Glomerular visceral epithelial cell (primary cell): ENCODE results near the gene IL19.

ENCODE experiments used
- DNase-seq: peaks from one replicate; pipeline ENCODE4 v3.0.0-alpha.2; 2016; ENCODE audit errors: extremely low spot score

IL19 gene

DNA sequence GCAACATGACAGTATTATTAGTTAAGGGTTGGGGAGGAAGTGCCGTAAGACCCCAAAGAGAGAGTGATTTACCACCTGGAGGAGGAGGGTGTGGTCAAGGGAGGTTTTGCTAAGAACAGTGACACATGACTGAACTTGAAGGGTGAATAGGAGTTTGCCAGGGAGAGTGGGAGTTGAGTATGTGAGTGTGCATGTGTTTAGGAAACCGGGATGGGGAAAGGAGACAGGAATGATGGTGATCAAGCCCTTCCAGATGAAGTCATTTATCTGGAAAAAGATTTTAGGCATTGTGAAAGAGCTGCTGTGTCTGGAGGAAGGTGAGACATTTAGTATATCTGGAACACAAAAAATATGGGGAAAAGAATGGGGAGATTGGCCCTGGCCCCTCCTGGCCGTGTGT, 29.8 kb downstream of the IL19 start:
- no peak for DNase-seq

DNA sequence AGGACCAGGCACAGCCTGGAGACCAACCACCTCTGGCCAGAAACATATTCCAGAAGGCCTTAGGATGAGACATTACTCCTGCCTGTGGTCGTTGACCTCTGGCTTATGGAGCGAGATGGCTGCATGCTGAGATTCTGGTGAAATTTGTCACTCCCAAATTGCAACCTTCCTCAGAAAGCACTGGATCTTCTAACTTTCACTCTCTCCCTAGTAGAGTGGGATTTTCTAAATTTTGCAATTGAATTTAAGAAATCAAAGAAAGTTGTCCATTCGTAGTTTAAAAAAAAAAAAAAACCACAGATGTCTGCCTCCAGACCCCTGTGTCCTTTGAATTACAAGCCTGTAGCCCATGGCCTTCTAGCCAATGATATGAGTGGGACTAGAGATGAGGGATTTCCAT, 30.3 kb downstream of the IL19 start:
- no peak for DNase-seq

DNA sequence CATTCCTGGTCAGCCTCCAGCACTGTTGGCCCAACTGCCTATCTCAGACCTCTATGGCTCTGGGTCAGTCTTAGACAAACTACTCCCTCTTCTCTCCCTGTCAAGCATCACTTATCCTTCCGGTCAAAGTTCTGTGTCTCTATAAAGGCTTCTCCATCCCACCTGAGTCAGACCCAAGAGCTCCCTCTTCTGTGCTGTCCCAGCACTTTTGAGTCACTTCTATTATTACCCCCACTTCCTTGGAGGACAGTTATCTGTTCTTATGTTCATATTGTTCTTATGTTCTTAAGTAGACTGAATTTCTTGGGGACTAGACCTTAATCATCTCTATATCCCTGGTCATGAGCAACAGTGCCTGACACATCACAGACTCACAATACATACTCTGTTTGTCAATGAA, 30.9 kb downstream of the IL19 start:
- no peak for DNase-seq

DNA sequence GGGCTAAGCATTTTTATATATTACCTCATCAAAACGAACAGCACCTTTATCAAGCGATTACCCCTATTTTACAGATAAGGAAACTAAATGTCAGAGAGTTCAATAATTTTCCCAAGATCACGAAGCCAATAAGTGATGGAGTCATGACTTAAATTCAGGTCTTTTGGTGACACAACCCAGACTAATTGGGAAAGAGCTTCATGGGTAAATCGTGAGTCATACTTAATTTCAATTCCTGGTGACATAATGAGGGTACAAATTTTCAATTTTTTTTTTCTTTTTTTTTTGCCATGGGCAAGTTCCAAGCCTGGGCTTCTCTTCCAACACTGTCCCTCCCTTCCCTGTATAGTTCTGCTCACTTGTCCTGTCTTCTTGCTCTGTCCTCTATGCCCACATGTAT, 31.8 kb downstream of the IL19 start:
- DNase-seq, result no peak

DNA sequence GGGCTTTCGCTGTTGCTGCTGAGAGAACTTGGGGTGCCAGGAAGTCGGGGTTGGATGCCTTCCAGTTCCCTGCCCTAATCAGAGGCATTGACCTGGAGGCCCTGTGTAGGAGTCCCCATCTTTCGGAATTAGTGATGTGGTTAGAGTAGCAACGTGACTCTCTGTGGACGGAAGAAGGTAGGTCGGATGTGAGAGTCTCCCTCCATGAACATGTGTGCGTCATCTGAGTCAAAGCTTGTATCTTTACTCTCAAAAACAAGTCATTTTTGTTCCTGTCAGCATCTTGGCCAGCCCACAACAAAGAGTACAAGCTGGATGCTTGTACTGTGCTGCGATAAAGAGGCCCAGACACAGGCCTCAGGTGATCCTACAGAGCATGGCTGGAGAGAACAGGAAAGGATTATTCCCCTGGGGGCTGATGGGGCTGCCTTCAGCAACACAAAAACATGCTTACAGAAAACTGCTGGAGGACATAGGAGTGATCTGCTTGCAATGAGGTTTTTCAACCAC, 32.7 kb downstream of the IL19 start:
- no peak for DNase-seq

DNA sequence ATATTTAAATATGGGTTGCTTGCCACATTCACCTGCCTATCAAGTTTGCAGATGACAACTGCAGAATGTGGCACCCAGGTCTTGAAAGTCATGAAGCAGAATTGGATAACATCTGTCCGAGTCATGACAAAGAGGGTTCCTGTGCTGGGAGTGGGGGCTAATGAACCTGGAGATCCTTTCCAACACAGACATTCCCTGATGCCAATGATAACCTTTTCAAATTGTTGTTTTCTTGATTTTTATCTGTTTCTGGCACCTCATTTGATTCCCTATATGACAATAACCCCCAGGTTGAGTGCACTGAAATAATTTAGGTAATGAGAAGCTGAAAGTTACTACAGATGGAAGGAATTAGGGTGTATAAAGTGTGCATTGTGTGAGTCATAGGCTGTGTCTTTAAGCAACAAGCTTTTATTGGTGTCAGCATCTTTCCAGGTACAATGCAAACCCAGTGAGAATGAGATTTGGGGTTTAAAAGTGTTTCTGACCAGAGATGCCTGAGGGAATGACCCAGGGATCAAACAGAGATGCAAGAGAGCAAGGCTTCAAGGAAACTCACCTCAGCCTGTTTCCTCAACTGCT, 33.7 kb downstream of the IL19 start:
- DNase-seq, result no peak

DNA sequence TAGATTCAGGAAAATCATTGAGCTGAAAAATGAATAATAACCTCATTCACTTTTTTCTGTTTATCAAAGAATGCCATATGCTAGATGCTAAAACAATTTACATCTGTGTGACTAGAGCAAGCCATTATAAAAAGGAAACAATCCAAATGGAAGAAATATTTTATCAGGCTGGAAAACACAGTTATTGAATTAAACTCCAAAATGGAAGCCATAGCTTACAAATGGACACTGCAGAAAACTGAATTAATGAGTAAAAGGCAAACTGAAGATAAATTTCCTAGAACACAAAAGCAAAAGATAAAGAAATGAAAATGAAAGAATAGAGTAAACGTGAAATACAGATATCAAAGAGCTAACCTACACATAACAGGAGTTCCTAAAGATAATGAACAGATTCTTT, 34.8 kb downstream of the IL19 start:
- no peak for DNase-seq

DNA sequence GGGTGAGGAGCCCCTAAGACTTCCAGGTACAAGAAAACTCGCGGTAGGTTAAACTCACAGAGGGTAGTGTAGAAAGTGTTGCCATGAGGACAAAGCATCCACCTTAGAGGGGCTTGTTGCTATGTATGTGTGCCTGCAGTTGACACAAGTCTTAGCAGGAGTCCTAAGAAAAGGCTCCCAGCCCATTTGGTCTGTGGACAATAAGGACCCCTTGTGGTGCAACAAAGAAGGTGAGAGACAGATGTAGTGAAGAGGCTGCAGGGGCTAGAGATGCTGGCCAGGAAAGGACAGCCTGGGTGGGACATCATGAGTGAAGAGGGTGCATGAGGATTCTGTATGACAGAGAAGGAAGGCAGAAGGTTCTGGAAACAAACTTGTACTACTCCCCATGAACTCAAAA, 38.0 kb downstream of the IL19 start:
- peak; percentile 41 for DNase-seq

DNA sequence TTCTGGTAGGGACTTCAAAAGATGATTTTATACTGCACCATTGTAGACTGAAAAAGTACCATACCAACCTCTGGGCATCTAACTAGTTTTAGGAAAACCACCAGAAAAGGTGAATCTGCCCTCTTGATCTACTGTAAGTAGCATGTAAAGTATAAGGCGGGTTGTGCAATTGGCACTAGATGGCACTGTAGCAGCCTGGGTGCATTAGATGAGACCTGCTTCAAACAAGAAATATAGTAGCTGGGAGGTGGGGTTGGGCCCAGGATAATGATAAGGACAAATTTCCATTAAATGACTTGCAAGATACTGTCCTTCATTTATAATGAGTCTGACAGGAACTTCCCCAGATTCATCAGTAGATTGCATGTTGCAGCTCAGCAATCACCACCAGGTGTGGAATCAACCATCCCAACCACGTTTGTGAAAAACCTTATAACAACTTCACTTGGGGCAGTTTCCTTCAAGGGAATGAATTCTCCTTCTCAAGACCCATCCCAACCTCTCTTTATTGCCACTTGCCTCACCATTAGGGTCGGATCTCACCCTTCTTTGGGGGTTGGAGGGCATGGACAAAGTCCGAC, 39.0 kb downstream of the IL19 start:
- peak; percentile 30 for DNase-seq

DNA sequence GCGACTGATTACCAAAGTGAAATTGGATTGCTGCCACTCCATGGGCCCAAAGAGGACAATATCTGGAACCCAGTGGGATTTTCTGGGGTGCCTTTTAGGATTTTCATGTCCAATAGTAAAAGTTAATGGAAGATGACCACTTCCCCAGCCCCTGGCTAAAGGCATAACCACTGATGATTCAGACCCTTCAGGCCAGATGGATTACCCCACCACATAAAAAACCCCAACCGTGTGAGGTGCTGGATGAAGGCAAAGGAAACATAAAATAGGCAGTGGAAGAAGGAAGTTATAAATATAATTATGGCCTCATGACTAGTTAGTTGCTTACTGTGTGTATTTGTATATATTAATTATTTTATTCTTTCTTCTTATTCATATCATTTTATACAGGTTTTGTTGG, 41.9 kb downstream of the IL19 start:
- no peak for DNase-seq

DNA sequence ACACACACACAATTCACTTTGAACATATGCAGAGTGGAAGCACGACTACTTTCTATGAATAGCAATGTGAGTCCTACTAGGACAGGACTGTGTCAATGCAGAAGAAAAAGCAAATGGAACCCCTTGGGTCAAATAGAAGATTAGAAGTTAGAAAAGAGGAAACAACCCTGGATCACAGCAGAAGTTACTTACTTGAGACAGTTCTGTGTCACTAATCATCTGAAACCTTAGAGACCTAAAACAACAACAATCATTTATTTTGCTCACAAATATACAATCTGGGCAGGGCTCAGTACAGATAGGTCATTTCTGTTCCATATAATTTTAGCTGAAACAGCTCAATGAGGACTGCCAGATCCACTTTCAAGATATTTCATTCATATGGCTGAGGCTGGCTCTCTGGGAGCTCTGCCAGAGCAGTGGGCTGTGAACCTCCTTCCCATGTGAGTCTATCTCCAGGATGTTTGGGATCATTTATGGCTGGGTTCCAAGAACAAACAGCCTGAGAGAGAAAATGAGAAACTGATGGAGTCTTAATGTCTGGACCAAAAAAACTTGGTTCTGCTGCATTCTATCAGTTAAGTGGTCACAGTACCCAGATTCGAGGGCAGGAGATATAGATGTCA, 44.3 kb downstream of the IL19 start:
- DNase-seq, result peak; percentile 76

DNA sequence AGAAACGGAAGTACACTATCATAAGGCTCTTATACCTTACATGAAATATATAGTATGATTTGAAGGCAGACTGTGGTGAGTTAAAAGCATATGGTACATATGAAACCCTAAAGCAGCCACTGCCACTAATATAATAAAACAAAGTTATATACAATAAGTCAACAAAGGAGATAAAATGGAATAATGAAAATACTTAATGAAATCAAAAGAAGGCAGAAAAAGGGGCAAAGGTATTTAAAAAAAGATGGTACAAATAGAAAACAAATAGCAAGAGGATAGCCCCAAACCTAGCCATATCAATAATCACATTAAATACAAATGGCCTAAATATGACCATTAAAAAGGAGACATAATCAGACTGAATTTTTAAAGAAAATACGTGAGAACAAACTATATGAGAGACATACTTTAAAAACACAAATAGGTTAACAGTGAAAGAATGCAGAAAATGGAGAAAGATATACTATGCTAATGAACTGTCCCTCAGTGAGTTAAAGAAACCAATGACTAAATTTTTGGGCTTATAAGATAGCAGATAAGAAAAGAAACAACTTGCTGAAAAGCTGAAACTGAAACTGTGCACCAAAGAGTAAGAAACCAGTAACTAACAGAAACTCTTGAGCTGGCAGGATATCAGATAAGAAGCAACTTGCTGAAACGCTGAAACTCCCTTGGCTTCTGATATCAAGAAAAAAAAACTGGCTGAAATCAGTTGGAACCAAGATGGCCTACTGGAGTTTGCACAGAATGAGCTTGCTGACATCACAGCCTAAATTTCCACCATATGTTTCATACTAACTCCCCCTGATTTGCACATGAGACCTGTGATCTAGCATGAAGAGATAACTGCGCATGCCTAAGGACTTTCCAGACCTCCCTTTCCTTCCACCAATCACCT, 46.1 kb downstream of the IL19 start:
- no peak for DNase-seq

DNA sequence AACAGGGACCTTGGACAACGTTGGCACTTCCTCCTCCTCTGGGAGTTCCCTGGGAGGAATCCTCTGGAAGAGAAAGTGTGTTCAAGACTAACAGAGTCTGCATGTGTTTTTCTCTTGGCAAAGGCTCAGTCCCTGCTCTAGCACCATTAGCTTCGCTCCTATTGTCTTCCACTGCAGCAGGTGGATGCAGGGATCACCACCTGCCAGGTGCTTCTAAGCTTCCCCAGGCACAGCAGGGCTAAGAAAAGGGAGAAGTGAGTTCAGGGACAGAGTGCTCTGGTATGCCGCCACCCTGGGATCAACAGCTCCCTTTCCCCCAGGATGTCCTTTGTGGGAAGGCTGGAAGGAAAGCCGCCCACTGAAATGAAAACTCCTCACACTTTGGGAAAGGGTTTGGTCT, 50.9 kb downstream of the IL19 start:
- no peak for DNase-seq

DNA sequence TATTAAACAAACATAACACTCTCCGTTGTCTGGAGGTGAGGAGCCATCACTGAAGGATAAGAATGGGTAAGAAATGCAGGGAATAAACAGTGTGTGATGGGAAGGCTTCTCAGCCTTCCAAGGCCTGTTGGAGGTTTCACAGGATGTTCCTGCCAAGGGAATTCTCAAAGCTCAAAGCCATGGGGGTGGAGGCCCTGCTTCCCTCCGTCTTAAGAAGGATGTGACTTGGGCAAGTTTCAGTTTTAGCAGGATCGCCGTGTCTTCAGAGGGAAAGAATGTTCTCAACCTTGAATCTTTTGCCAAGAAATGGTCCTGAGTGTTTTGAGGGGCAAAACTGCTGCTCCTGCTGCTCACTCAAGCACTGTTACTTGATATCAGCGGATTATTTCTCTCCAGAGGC, 53.2 kb downstream of the IL19 start:
- no peak for DNase-seq

DNA sequence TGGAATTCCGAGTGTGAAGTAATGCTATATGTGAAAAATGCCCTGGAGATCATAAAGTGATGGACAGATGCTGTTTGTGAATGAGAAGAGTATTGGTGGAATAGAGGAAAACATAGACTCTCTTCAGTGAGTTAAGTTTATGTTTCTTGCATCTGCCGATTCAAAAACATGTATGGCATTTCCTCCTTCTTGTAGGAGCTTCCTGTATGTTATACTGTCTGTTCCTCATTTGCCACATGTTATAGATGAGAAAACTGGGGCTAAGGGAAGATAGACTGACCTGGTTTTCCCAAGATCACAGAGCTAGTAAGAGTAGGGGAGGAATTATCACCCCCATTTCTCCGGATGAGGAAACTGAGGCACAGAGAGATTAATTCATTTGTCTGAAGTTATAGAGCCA, 53.8 kb downstream of the IL19 start:
- no peak for DNase-seq

DNA sequence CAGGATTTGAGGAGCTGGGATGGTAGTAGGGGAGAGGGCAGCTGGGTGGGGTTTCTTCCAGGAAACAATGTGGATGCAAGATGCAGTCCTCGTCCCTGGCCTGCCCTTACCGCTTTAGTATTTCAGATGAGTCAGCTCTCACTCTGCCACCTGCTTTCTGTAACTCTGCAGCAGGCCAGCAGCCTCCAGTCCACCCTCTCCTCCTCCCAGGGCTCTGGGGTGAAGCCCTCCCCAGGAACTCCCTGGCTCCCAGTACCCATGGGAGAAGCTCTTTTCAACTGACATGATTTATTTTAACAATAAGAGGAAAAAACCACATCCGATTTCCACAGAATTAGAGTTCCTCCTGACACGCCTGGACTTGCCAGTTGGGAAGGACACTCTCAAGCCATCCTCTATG, 55.8 kb downstream of the IL19 start:
- no peak for DNase-seq

DNA sequence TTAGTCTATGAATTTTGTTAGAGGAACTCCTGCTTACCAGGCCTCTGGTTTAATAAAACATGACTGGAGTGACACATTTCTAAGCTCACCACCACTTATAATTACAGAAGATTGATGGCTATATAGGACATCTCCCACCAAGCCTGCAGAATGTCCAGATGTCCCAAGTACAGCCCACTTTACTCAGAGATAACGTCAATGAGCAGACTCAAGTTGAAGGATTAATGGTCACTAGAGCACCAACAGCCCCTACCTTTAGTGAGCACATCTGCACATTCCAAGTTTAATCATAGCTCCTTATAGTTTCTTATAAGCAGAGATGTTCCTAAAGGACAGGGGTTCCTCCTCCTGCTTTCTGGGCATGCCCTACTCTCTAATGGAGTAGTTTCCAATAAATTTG, 57.5 kb downstream of the IL19 start:
- no peak for DNase-seq

DNA sequence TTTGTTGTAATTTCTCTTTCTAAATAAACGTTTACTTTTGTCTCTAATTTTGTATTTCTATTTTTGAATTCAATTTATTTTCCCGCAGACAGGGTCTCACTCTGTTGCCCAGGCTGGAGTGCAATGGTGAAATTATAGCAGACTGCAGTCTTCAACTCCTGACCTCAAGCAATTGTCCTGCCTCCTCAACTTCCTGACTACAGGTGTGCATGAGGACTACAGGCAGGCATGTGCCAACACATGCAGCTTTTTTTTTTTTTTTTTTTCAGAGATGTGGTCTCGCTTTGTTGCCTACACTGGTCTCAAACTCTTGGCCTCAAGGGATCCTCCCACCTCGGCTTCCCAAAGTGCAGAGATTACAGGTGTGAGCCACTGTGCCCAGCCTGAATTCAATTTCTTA, 58.2 kb downstream of the IL19 start:
- no peak for DNase-seq

DNA sequence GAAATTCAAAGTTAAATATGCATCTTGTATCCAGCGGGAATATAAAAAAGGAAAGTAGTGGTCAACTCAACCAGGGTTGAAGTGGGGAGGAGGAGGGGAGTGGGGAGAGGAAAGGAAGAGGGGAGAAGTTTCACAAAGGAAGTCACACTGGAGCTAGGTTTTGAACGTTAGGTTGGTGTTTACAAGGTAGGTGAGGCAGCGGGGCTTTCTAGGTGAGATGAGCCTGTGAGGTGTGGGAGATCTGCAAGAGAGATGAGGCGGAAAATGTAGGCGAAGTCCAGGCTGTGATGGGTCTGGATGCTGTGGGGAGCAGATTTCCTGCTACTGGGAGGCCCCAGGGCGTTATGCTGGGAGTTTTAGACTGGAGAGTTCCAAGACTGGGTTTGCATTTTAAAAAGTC, 58.7 kb downstream of the IL19 start:
- DNase-seq, result no peak

DNA sequence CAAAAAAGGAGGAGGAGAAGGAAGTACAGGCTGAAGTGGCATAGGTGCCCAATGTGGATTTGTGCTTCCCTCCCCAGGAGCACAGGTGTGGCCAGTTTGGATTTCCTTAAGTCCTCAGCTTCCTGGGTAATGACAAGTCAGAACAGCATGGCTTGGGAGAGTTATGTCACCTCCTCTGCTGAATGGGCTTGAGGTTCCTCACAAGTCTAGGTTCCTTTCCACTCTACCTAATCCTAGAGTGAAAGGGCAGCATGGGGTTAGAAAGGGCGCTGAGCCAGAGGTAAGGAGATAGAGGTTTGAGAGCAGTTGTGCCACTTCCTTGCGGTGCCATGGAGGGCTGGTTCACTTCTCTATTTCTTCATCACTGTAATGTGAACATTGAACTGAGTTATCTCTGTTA, 59.3 kb downstream of the IL19 start:
- DNase-seq, result no peak

DNA sequence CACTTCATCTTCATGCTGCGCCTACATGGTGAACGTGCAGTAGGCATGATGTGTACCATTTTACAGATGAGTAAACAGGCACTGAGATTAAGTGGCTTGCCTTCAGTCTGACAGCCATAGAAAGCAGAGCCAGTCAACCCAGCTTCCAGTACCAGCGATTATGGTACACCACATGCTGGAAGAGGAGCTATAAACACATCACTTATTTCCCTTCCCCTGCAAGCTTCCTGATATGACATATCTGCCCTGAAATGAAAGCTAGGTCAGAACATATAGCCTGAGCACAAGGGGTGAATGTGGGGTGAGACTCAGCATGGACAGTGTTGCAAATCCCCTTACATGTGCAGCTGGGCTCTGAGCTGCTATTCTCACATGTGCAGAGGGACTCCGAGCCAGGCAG, 61.1 kb downstream of the IL19 start:
- DNase-seq, result no peak

DNA sequence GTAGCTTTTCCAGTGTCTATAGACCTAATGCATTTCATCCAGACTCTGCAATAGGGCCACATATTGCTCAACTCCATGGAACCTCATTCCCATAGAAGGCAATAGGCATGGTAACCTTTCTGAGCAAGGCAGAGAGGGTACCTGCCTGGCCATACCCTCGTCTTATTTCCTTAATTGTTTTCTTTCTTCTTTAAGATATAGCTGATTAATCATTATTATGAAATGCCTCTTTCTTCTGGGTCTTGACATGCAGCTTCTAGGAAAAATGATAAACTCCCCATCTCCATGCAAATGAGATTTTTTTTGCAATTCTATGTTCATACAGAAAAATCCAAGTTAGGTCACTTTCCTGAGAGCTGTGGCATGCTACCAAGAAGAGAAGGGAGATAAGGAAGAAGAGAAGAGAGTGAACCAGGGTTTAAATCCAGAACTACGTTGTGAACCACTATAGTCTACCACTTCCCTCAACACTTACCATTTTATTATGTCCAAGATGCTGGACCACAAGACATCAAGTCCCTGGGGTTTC, 61.8 kb downstream of the IL19 start:
- DNase-seq, result no peak
